ENCODE measurements around the gene ADGRB2. TPM values are rescaled to one million over a fixed set of nuclear protein-coding genes. Genes with fewer than 3 reads are reported as not detected.

The ADGRB2 gene
- total and polyA plus RNA-seq, 8 donors = 0.61 to 4.9 (median 1.9) TPM; not detected in 1

DNA sequence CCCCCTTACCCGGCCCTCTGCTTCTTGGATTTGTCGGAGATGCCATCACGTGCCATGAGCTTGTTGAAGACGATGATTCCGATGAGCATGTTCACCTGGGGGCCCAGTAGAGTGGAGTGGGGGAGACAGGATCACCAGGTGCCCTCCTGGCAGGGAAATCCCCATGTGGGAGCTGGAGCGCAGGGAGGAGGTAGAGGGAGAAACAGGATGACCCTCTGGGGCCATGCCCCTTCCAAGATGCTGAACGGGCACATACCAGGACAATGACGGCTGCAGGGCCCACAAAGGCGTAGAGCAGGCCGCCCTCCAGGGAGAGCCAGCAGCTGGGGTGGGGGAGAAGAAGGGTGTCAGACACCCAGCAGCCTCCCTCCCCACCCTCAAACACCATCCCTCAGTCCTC lies 28.6 kb downstream of the ADGRB2 start:
- H3K36me3 ChIP-seq = peaks cover 0 to 7% (median 3%) of the 10 kb centered on the region in 4 donors
- H3K4me3 ChIP-seq = no peak overlapping the region
- intact Hi-C loops (cut with DNase I; ENCODE audit: low total_unique reads) = no loop called here
- H3K9me3 ChIP-seq = no peaks in the 10 kb centered on the region
- H3K4me1 ChIP-seq = peaks cover 0 to 11% (median 6%) of the 10 kb centered on the region in 4 donors
- no peaks in the 10 kb centered on the region for H3K27me3 ChIP-seq
- 89 to 94% (median 92%) methylated on average over 9 to 10 of the region's 10 CpGs for WGBS, 5 donors
- no peak for DNase-seq
- TF ChIP-seq, protein P1, sequence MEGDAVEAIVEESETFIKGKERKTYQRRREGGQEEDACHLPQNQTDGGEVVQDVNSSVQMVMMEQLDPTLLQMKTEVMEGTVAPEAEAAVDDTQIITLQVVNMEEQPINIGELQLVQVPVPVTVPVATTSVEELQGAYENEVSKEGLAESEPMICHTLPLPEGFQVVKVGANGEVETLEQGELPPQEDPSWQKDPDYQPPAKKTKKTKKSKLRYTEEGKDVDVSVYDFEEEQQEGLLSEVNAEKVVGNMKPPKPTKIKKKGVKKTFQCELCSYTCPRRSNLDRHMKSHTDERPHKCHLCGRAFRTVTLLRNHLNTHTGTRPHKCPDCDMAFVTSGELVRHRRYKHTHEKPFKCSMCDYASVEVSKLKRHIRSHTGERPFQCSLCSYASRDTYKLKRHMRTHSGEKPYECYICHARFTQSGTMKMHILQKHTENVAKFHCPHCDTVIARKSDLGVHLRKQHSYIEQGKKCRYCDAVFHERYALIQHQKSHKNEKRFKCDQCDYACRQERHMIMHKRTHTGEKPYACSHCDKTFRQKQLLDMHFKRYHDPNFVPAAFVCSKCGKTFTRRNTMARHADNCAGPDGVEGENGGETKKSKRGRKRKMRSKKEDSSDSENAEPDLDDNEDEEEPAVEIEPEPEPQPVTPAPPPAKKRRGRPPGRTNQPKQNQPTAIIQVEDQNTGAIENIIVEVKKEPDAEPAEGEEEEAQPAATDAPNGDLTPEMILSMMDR (IDR thresholded peaks at IDR 0.05) = no peak
- TF ChIP-seq EP300 (IDR thresholded peaks at IDR 0.05) (no peak), POLR2AphosphoS5 (IDR thresholded peaks at IDR 0.05) (no peak), POLR2A (IDR thresholded peaks at IDR 0.05) (no peak)
- no peak overlapping the region for H3K27ac ChIP-seq

DNA sequence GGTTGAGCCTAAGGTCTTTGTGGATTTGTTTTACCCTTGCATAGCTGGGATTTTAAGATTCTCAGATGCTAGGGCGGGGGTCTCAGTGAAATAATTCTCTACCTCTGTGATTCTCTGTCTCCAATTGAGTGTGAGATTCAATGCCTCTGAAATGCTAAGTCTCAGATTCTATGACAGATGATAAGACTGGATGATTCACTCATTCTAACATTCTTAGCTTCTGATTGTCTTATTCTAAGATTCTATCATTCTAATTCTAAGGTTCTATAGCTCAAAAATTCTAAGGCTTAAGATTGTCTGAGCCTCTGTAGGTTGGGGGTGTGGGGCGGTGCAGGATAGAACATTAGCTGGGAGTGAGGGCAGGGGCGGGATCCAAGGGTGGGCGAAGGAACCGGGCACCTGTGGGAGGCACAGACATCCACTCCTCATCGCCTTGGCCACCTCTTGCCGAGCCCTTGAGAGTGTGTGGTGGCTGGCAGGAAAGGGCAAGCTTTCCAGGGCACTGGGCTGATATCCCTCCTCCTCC lies 29.5 kb downstream of the ADGRB2 start:
- H3K4me1 ChIP-seq = peaks cover 0 to 11% (median 6%) of the 10 kb centered on the region in 4 donors
- TF ChIP-seq POLR2AphosphoS5 (IDR thresholded peaks at IDR 0.05) = no peak
- TF ChIP-seq, protein P1 (IDR thresholded peaks at IDR 0.05) = no peak
- no peak for TF ChIP-seq POLR2A (IDR thresholded peaks at IDR 0.05)
- no peak for TF ChIP-seq EP300 (IDR thresholded peaks at IDR 0.05)
- no peak overlapping the region for H3K27ac ChIP-seq
- no peaks in the 10 kb centered on the region for H3K9me3 ChIP-seq
- H3K27me3 ChIP-seq = no peaks in the 10 kb centered on the region
- no peak overlapping the region for H3K4me3 ChIP-seq
- intact Hi-C loops (cut with DNase I; ENCODE audit: low total_unique reads) = no loop called here
- 88 to 94% (median 89%) methylated on average over 7 of the region's 7 CpGs for WGBS, 5 donors
- no peak for DNase-seq
- peaks cover 0 to 7% (median 3%) of the 10 kb centered on the region in 4 donors for H3K36me3 ChIP-seq

DNA sequence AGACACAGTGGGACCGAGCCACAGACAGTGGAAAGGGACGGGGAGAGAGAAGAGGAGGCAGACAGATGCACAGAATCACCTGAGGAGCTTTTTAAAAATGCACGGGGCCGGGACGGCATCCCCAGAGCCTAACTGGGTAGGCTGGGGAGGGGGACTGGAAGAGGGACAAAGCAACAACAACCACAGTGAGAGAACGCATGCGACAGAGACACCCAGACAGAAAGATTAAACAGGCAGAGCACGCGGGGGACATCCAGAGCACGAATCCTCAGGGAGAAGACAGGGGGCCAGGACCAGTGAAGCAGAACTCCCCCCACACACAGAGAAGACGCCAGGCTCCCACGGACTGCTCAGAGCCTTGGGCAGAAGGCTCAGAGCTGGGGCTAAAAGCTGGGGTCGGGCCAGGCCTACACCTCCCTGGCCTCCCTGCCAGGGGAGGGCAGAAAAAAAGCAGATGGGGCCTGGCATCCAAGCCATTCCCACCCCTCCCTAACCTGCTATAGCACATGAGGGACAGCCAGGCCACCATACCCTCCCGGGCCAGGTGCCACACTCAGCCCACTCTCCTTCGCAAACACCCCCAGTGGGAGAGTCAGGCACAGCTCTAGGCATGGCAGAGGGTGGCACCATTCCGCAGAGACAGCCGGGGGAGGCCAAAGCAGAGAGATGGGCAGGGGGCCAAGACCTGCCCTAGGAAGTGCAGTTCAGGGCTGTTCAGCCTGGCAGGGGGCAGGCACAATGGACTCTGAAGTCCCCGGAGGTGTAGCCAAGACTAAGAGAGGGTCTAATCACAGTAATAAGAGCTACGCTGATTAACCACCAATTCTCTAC lies 30.5 kb downstream of the ADGRB2 start:
- H3K27ac ChIP-seq = no peak overlapping the region
- no peak for DNase-seq
- H3K27me3 ChIP-seq = no peaks in the 10 kb centered on the region
- H3K9me3 ChIP-seq = no peaks in the 10 kb centered on the region
- peaks cover 0 to 11% (median 6%) of the 10 kb centered on the region in 4 donors for H3K4me1 ChIP-seq
- H3K36me3 ChIP-seq = no peaks in the 10 kb centered on the region
- no peak overlapping the region for H3K4me3 ChIP-seq
- intact Hi-C loops (cut with DNase I; ENCODE audit: low total_unique reads) = no loop called here
- no peak for TF ChIP-seq EP300 (IDR thresholded peaks at IDR 0.05)
- 77 to 87% (median 82%) methylated on average over 17 to 19 of the region's 19 CpGs for WGBS, 5 donors

DNA sequence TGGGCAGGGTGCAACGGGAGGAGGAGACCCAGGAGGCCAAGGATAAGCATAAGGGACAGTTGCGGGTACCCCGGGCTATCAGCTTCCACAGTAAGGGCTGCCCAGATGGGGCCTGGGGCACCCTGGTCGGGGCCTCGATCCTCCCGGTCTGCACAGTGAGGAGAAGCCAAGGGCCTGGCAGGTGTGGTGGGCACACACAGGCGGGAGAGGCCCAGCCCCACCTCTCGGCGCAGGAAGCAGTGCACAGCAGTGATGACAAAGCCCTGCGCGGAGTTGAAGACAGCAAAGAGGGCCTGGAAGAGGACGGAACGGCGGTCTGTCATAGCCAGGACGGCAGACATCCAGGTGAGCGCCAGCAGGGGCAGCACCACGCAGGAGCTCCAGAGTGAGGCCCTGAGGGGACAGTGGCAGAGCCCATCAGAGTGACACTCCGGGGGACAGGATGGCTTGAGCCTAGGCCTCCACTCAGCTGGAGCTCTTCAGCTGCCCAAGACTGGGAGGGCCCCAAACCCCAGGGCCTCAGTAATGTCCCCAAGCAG lies 31.3 kb downstream of the ADGRB2 start:
- Histone ChIP-seq H3K9me3 (no peaks in the 10 kb centered on the region), H3K36me3 (no peaks in the 10 kb centered on the region), H3K27me3 (no peaks in the 10 kb centered on the region), H3K4me1 (peaks cover 0 to 11% (median 6%) of the 10 kb centered on the region in 4 donors), H3K27ac (no peak overlapping the region), H3K4me3 (no peak overlapping the region)
- intact Hi-C loops (cut with DNase I; ENCODE audit: low total_unique reads) = no loop called here
- TF ChIP-seq, protein P1 (IDR thresholded peaks at IDR 0.05) = no peak
- no peak for TF ChIP-seq EP300 (IDR thresholded peaks at IDR 0.05)
- no peak for TF ChIP-seq POLR2AphosphoS5 (IDR thresholded peaks at IDR 0.05)
- TF ChIP-seq POLR2A (IDR thresholded peaks at IDR 0.05) = no peak
- 86 to 92% (median 89%) methylated on average over 18 of the region's 18 CpGs for WGBS, 5 donors
- no peak for DNase-seq
